Measurements from ENCODE around the gene HOXD13. TPM values are rescaled to one million over a fixed set of nuclear protein-coding genes. Genes with fewer than 3 reads are reported as not detected.
A peak's percentile ranks its signal among the peaks of the same experiment; 100 is the strongest.

Gene HOXD13
- total RNA-seq, 1 experiment from 2014 or later: not detected

DNA sequence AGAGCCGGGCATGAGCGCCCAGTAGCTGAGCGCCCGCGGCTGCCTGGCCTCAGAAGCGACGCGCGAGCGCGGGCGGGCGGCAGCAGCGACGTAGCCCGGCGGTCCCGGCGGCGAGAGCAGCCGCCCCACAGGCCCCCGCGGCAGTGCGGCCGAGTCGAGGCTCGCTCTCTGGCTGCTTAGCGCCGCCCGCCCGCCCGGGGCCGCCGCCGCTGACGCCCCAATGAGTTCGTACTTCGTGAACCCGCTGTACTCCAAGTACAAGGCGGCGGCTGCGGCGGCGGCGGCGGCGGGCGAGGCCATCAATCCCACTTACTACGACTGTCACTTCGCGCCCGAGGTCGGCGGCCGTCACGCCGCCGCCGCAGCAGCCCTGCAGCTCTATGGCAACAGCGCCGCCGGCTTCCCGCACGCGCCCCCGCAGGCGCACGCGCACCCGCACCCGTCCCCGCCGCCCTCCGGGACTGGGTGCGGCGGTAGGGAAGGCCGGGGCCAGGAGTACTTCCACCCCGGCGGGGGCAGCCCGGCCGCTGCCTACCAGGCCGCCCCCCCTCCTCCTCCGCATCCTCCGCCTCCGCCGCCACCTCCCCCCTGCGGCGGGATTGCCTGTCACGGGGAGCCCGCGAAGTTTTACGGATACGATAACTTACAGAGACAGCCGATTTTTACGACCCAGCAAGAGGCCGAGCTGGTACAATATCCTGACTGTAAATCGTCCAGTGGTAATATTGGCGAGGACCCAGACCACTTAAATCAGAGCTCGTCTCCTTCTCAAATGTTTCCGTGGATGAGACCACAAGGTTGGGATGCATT lies 37.8 kb downstream of the HOXD13 start:
- Mint-ChIP-seq H3K9me3 (ENCODE audit: unreplicated experiment) (no peaks in the 10 kb centered on the region), H3K4me3 (ENCODE audit: unreplicated experiment) (no peak overlapping the region), H3K4me1 (ENCODE audit: insufficient read depth, unreplicated experiment) (no peaks in the 10 kb centered on the region), H3K27ac (ENCODE audit: low read depth, unreplicated experiment) (no peak overlapping the region), H3K27me3 (ENCODE audit: insufficient read depth, unreplicated experiment) (no peaks in the 10 kb centered on the region), H3K36me3 (ENCODE audit: insufficient read depth, unreplicated experiment) (no peaks in the 10 kb centered on the region)
- BruUV-seq (replicated peaks): no TSS peak
- intact Hi-C loops (cut with micrococcal nuclease): no loop called here
- POLR2A ChIA-PET: interaction anchor here (0.5 kb wide), 1 partner anchor 16 kb away, joined by 3 read pairs; no protein-coding TSS in a partner anchor
- CTCF ChIA-PET: interaction anchor here (0.6 to 4.7 kb wide), 8 partner anchors 10 to 1018 kb away, joined by 3 to 50 read pairs (median 6); no protein-coding TSS in a partner anchor
- DNase-seq (ENCODE audit: unreplicated experiment): no peak
- TF ChIP-seq, protein P1, sequence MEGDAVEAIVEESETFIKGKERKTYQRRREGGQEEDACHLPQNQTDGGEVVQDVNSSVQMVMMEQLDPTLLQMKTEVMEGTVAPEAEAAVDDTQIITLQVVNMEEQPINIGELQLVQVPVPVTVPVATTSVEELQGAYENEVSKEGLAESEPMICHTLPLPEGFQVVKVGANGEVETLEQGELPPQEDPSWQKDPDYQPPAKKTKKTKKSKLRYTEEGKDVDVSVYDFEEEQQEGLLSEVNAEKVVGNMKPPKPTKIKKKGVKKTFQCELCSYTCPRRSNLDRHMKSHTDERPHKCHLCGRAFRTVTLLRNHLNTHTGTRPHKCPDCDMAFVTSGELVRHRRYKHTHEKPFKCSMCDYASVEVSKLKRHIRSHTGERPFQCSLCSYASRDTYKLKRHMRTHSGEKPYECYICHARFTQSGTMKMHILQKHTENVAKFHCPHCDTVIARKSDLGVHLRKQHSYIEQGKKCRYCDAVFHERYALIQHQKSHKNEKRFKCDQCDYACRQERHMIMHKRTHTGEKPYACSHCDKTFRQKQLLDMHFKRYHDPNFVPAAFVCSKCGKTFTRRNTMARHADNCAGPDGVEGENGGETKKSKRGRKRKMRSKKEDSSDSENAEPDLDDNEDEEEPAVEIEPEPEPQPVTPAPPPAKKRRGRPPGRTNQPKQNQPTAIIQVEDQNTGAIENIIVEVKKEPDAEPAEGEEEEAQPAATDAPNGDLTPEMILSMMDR (IDR thresholded peaks at IDR 0.05; ENCODE audit: unreplicated experiment): no peak

DNA sequence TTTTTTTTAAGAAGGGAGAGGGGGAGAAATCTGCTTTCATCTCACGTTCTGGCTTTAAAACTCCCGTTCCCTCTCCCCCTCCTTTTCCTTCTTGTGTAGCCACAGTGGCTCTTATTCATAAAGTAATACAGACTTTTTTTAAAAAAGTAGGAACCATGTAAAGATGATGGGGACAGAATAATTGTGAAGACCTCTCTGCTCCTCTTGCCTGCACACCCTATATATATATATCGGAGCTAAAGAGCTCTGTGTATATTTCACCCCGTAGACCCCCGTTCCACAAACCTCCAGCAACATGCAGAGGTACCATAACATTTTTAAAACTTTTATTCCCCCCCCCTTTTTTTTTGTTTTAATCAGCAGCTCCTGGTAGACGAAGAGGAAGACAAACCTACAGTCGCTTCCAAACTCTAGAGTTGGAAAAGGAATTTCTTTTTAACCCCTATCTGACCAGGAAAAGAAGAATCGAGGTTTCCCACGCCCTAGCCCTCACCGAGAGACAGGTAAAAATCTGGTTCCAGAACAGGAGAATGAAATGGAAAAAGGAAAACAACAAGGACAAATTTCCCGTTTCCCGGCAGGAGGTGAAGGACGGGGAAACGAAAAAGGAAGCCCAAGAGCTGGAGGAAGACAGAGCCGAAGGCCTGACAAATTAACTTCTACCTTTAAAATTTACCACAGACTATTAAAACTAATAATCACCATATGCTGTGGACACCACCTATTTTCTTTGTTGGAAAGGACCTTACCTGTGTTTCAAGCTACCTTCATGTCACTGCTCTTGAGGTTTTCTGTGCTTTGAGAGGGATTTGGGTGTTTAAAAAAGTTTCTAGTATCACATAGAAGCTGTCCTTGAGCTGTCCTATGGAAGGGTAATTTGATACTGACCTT lies 38.7 kb downstream of the HOXD13 start:
- BruUV-seq (replicated peaks): no TSS peak
- no peak overlapping the region for H3K4me3 Mint-ChIP-seq (ENCODE audit: unreplicated experiment)
- no peaks in the 10 kb centered on the region for H3K36me3 Mint-ChIP-seq (ENCODE audit: insufficient read depth, unreplicated experiment)
- no peaks in the 10 kb centered on the region for H3K27me3 Mint-ChIP-seq (ENCODE audit: insufficient read depth, unreplicated experiment)
- H3K9me3 Mint-ChIP-seq (ENCODE audit: unreplicated experiment): no peaks in the 10 kb centered on the region
- intact Hi-C loops (cut with micrococcal nuclease): no loop called here
- ChIA-PET CTCF (interaction anchor here (0.6 to 4.7 kb wide), 14 partner anchors 9 to 1017 kb away, joined by 3 to 50 read pairs (median 4); no protein-coding TSS in a partner anchor), POLR2A (no interaction called here)
- H3K4me1 Mint-ChIP-seq (ENCODE audit: insufficient read depth, unreplicated experiment): no peaks in the 10 kb centered on the region
- no peak for DNase-seq (ENCODE audit: unreplicated experiment)
- TF ChIP-seq, protein P1 (IDR thresholded peaks at IDR 0.05; ENCODE audit: unreplicated experiment): no peak
- H3K27ac Mint-ChIP-seq (ENCODE audit: low read depth, unreplicated experiment): no peak overlapping the region

DNA sequence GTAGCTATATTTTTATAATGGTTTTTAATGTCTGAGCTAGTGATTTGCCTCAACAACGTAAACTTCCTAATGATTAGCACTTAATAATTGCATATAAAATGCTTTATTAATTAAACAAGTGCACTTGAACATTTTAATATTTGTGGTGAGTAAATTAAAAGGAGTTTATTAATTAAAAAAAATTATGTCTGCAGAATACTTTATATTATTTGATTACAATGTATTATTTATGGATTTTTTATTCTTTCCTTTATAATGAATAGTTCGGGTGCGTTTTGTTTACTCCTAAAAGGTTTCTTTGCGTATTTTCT lies 39.3 kb downstream of the HOXD13 start:
- CTCF ChIA-PET: interaction anchor here (0.8 to 4.7 kb wide), 13 partner anchors 8 to 1017 kb away, joined by 3 to 50 read pairs (median 5); no protein-coding TSS in a partner anchor
- H3K27me3 Mint-ChIP-seq (ENCODE audit: insufficient read depth, unreplicated experiment): no peaks in the 10 kb centered on the region
- H3K4me1 Mint-ChIP-seq (ENCODE audit: insufficient read depth, unreplicated experiment): no peaks in the 10 kb centered on the region
- BruUV-seq (replicated peaks): no TSS peak
- no peaks in the 10 kb centered on the region for H3K9me3 Mint-ChIP-seq (ENCODE audit: unreplicated experiment)
- H3K27ac Mint-ChIP-seq (ENCODE audit: low read depth, unreplicated experiment): no peak overlapping the region
- TF ChIP-seq, protein P1 (IDR thresholded peaks at IDR 0.05; ENCODE audit: unreplicated experiment): no peak
- intact Hi-C loops (cut with micrococcal nuclease): no loop called here
- H3K4me3 Mint-ChIP-seq (ENCODE audit: unreplicated experiment): peak overlapping the region; percentile 71
- POLR2A ChIA-PET: no interaction called here
- H3K36me3 Mint-ChIP-seq (ENCODE audit: insufficient read depth, unreplicated experiment): no peaks in the 10 kb centered on the region
- DNase-seq (ENCODE audit: unreplicated experiment): no peak
